ENCODE measurements around the gene TBC1D1. TPM values are rescaled to one million over a fixed set of nuclear protein-coding genes. Genes with fewer than 3 reads are reported as not detected.

Gene TBC1D1
- total RNA-seq, 1 experiment from 2014 or later: 42.6 TPM

- H3K4me1 ChIP-seq (ENCODE audit: insufficient read depth, low read length, poor library complexity, severe bottlenecking): no peaks in the 10 kb centered on the region
- no peak overlapping the region for H3K27ac ChIP-seq (ENCODE audit: low read depth, low read length, poor library complexity, severe bottlenecking)
- no peaks in the 10 kb centered on the region for H3K27me3 ChIP-seq (replicated peaks; ENCODE audit: insufficient read depth, low read depth, low read length, poor library complexity)
- no peak overlapping the region for H3K4me3 ChIP-seq (ENCODE audit: low read depth, low read length, poor library complexity, severe bottlenecking)
- no peak for DNase-seq (ENCODE audit: low spot score)
- TF ChIP-seq EZH2 (IDR thresholded peaks at IDR 0.05; ENCODE audit: borderline replicate concordance, low read depth, low read length, poor library complexity, severe bottlenecking) (no peak), CTCF (conservative IDR thresholded peaks at IDR 0.05; ENCODE audit: low read depth, low read length) (no peak)
- intact Hi-C loops (cut with micrococcal nuclease; ENCODE audit: unreplicated experiment): no loop called here
- no peaks in the 10 kb centered on the region for H3K9me3 ChIP-seq (ENCODE audit: low read depth, low read length, poor library complexity, severe bottlenecking)
- ChIA-PET CTCF (no interaction called here), POLR2A (ENCODE audit: low non-redundant PET) (interaction anchor here (0.7 kb wide), 1 partner anchor 513 kb away, joined by 4 read pairs; no protein-coding TSS in a partner anchor)
- H3K36me3 ChIP-seq (ENCODE audit: insufficient read depth, low read length, poor library complexity, severe bottlenecking): no peaks in the 10 kb centered on the region
- no TSS peak for BruUV-seq (replicated peaks)
Measured at GRCh38 chr4:38141808-38142500, 251.1 kb downstream of the TBC1D1 start.

- H3K27me3 ChIP-seq (replicated peaks; ENCODE audit: insufficient read depth, low read depth, low read length, poor library complexity): no peaks in the 10 kb centered on the region
- no peak overlapping the region for H3K4me3 ChIP-seq (ENCODE audit: low read depth, low read length, poor library complexity, severe bottlenecking)
- H3K9me3 ChIP-seq (ENCODE audit: low read depth, low read length, poor library complexity, severe bottlenecking): no peaks in the 10 kb centered on the region
- no peak for DNase-seq (ENCODE audit: low spot score)
- no peak overlapping the region for H3K27ac ChIP-seq (ENCODE audit: low read depth, low read length, poor library complexity, severe bottlenecking)
- intact Hi-C loops (cut with micrococcal nuclease; ENCODE audit: unreplicated experiment): no loop called here
- ChIA-PET CTCF (no interaction called here), POLR2A (ENCODE audit: low non-redundant PET) (no interaction called here)
- no TSS peak for BruUV-seq (replicated peaks)
- no peaks in the 10 kb centered on the region for H3K36me3 ChIP-seq (ENCODE audit: insufficient read depth, low read length, poor library complexity, severe bottlenecking)
- TF ChIP-seq EZH2 (IDR thresholded peaks at IDR 0.05; ENCODE audit: borderline replicate concordance, low read depth, low read length, poor library complexity, severe bottlenecking): no peak
- no peak for TF ChIP-seq CTCF (conservative IDR thresholded peaks at IDR 0.05; ENCODE audit: low read depth, low read length)
- no peaks in the 10 kb centered on the region for H3K4me1 ChIP-seq (ENCODE audit: insufficient read depth, low read length, poor library complexity, severe bottlenecking)
Measured at GRCh38 chr4:38144031-38144430, 253.1 kb downstream of the TBC1D1 start.

- Histone ChIP-seq H3K4me1 (ENCODE audit: insufficient read depth, low read length, poor library complexity, severe bottlenecking) (no peaks in the 10 kb centered on the region), H3K36me3 (ENCODE audit: insufficient read depth, low read length, poor library complexity, severe bottlenecking) (no peaks in the 10 kb centered on the region), H3K27ac (ENCODE audit: low read depth, low read length, poor library complexity, severe bottlenecking) (no peak overlapping the region), H3K4me3 (ENCODE audit: low read depth, low read length, poor library complexity, severe bottlenecking) (no peak overlapping the region), H3K27me3 (replicated peaks; ENCODE audit: insufficient read depth, low read depth, low read length, poor library complexity) (no peaks in the 10 kb centered on the region), H3K9me3 (ENCODE audit: low read depth, low read length, poor library complexity, severe bottlenecking) (no peaks in the 10 kb centered on the region)
- POLR2A ChIA-PET (ENCODE audit: low non-redundant PET): interaction anchor here (0.7 kb wide), 1 partner anchor 305 kb away, joined by 3 read pairs; no protein-coding TSS in a partner anchor
- TF ChIP-seq CTCF (conservative IDR thresholded peaks at IDR 0.05; ENCODE audit: low read depth, low read length) (no peak), EZH2 (IDR thresholded peaks at IDR 0.05; ENCODE audit: borderline replicate concordance, low read depth, low read length, poor library complexity, severe bottlenecking) (no peak)
- intact Hi-C loops (cut with micrococcal nuclease; ENCODE audit: unreplicated experiment): no loop called here
- CTCF ChIA-PET: no interaction called here
- no TSS peak for BruUV-seq (replicated peaks)
- no peak for DNase-seq (ENCODE audit: low spot score)
Measured at GRCh38 chr4:38145033-38145678, 254.3 kb downstream of the TBC1D1 start.
